Testis (tissue), 2 donors: ENCODE data around the gene GPR162.

Experiments
- CTCF ChIP-seq, 3 experiments: fragments of 450-650 bp in 2 of 3; fragments of 200-600 bp in 1 of 3; sonication (generic) in 1 of 3; IDR thresholded peaks; one replicate each; pipeline ENCODE4 v1.5.1; 2016 to 2019; ENCODE audit warnings: antibody characterized with exemption in 3 of 3, mild to moderate bottlenecking in 2 of 3, moderate library complexity in 1 of 3
- POLR2A ChIP-seq: fragments of 450-650 bp; IDR thresholded peaks from one replicate; pipeline ENCODE4 v1.6.1; 2017; ENCODE audit warnings: antibody characterized with exemption, mild to moderate bottlenecking, moderate library complexity

GRCh38 chr12:6840761-6841515 is 19.3 kb downstream of the GPR162 start, which contains the start of gene GNB3:
- TF ChIP-seq CTCF (IDR thresholded peaks at IDR 0.05) (no peak), POLR2A (no peak)
